ENCODE data around the gene CDKN3. TPM values are rescaled to one million over a fixed set of nuclear protein-coding genes. Genes with fewer than 3 reads are reported as not detected.
"Not testable (repeated sequence)": the region's sequence is repeated elsewhere in the genome, so short reads cannot be mapped to it uniquely, and the experiment has no call there.

CDKN3 gene
- total RNA-seq, 1 experiment from 2014 or later, result 135 TPM

DNA sequence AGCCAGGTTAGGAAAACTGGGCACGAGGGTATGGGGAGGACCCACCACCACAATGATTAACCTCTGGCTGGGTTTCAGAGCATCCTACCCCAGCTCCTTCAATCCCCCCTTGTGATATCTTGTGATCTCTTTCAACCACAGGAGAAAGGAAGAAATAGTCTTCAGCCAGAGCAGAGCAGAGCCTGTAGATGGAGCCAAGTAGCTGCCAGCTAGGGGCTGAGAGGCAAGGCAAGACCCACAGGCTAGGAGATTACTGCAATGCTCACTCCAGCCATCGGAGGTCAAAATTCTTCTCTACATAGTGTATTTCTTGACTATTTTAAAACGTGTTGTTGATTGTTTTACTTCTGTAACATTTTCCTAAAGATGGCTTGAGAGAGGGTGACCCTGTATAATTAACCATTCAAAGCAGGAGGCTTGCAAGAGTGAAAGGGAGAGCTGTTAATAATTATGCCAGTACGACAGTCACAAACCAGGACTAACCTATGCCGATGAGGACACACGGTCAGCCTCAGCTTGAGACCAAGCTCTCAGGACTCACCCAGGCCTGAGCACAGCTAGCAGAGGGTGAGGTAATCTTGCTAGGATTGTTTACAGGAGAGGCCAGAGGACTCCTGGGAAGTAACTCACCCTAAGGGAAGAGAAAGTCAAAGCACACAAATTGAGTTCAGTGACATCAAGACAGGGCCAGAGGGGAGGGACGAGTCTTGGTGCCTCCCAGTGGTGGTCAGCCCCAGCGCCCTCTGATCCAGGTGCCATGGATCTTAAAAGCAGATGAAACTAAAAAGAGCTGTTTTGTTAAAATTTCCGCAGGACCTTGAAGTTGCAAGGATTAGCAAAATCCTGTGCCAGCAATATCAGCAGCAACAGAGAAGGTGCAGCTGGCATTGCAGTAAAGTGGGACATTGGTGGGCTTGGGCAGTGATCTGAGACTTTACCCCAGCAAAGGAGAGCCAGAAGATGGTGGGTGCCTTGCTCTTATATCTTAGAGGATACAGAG lies 29.8 kb upstream of the CDKN3 start:
- DNase-seq (ENCODE audit: low spot score), result peak; percentile 52

DNA sequence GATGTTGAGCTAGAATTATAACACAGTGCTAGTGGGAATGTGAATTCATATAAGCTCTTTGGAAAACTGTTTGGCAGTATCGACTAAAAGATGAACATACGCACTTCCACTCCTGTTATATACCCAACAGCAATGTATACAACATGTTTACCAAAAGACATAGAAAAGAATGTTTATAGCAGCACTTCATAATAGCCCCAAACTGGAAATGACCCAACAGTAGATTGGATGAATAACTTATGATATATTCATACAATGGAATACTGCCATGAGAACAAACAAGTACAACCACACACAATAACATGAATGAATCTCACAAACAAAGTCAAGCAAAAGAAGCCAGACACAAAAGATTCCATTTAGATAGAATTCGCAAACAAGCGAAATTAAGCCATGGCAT lies 28.5 kb upstream of the CDKN3 start:
- in situ Hi-C loops (cut with HindIII; ENCODE audit: low sequenced_read_pairs), result no loop called here
- no peak for DNase-seq (ENCODE audit: low spot score)

More for the DNA sequence above, 29.8 kb upstream of the CDKN3 start:
- in situ Hi-C loops (cut with HindIII; ENCODE audit: low sequenced_read_pairs), result no loop called here

DNA sequence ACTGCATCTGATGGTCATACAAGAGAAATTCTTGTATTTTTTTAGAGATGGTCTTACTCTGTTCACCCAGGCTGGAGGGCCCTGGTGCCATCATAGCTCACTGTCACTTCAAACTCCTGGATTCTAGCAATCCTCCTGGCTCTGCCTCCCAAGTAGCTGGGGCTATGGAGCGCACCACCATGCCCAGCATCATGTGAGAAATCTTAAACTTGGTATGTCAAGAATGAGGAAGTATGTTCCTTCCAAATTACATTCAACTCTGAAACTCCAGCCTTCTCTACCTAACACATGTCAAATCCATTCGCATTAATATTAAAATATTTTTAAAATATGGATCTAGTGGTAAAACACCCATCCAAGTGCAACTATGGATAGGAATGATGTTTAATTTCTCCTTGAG lies 27.5 kb upstream of the CDKN3 start:
- in situ Hi-C loops (cut with HindIII; ENCODE audit: low sequenced_read_pairs), result no loop called here
- DNase-seq (ENCODE audit: low spot score), result no peak

DNA sequence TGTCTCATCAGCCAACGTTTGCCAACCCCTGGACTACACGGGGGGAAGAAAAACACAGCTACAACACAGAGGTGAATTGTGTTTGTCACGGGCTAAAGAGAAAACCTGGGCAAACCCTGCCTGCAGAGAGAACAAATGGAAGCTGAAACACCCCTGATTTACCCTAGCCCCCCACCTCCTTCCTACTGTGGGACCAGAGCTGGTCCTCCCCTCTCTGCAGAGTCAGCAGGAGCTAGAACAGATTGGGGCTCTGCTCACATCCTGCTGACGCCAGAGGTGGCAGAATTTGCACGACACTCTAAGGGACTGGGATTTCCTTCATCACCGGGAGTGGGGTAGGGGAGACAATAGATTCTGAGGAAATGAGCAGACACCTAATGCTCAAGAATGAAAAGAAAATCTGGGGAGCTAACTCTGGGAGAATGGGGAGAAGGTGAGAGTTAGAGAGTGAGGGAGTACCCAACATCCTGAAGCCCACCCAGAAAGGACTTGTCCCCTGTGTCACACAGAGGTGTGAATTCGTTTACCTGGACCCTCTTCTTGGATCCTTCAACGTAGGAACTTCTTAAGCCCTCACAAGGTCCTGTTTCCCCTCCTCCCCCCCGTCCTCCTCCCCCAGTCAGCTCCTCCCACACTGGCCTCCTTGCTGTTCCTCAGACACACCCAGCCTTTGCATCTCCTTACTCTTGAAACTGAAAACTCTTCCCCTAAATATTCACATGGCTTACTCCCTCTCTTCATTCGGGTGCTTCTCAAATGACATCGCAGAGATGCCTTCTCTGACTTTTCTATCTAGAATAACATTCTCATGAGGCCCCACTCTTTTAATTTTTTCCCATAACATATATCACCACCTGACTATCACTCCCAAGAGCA lies 26.2 kb upstream of the CDKN3 start:
- no peak for DNase-seq (ENCODE audit: low spot score)
- in situ Hi-C loops (cut with HindIII; ENCODE audit: low sequenced_read_pairs), result no loop called here

DNA sequence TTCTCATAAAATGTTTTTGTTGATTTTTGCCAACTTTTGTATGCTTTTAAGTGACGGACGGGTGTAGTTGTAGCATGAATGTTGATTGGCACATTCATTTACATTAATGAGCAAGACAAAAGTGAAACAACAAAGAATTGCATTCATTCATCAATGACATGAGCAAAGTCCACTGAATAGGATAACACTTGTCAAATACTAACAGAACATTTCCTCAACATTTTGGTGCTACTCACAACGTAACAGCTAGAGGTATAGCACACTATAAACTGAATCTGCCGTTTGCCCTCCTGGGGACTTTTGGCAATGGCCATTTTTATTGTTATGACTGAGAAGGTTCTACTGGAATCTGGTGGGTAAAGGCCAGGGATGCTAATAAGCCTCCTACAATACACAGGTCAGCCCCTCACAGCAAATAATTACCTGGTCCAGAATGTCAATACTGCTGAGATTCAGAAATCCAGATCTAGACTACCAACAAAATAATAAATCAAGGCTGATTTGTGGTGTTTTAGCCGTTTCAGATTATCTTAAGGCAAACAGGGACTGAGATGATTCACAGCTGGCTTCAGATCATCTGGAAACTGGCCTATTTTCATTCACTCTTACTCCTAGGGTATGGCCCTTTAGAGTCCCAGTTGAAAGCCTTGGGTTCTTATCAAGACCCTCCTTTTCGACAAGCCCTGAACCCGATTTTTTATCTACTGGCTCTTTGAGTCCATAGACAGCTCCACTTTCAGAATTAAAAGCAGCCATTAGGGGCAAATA lies 22.5 kb upstream of the CDKN3 start:
- no peak for DNase-seq (ENCODE audit: low spot score)
- in situ Hi-C loops (cut with HindIII; ENCODE audit: low sequenced_read_pairs), result no loop called here

DNA sequence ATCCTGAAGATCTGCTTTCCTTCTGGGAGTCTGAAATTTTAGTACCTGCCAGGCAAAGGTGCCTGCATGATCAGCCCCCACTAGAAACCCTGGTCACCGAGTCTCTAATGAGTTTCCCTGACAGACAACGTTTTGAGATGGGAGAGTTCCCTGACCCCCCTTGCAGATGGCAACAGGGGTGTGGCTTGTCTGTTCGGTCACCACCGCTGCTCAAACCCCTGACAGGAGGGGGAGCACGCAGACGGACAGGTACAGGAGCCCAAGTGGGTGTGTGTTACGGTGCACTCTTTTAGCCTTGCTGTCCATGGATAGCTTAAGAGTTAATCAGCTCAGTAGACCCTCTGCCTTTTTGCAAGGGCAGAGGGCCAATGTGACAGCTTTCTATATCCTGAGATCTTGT lies 19.3 kb upstream of the CDKN3 start:
- in situ Hi-C loops (cut with HindIII; ENCODE audit: low sequenced_read_pairs), result no loop called here
- DNase-seq (ENCODE audit: low spot score), result no peak

DNA sequence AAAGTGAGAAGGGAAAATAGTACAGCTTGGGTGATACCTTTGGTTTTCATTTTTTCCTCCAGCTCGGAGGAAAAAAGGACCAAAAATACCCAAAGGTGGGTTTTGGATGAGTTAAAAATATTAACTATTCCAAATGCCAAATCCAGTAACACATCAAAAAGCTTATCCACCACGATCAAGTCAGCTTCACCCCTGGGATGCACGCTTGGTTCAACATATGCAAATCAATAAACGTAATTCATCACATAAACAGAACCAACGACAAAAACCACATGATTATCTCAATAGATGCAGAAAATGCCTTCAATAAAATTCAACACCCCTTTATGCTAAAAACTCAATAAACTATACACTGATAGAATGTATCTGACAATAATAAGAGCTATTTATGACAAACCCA lies 17.9 kb upstream of the CDKN3 start:
- DNase-seq (ENCODE audit: low spot score); in situ Hi-C loops (cut with HindIII; ENCODE audit: low sequenced_read_pairs): not testable (repeated sequence)

DNA sequence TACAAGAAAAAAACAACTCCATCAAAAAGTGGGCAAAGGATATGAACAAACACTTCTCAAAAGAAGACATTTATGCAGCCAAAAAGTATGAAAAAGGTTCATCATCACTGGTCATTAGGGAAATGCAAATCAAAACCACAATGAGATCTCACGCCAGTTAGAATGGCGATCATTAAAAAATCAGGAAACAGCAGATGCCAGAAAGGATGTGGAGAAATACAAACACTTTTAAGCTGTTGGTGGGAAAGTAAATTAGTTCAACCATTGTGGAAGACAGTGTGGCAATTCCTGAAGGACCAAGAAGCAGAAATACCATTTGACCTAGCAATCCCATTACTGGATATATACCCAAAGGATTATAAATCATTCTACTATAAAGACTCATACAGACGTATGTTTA lies 16.2 kb upstream of the CDKN3 start:
- DNase-seq (ENCODE audit: low spot score); in situ Hi-C loops (cut with HindIII; ENCODE audit: low sequenced_read_pairs): not testable (repeated sequence)

DNA sequence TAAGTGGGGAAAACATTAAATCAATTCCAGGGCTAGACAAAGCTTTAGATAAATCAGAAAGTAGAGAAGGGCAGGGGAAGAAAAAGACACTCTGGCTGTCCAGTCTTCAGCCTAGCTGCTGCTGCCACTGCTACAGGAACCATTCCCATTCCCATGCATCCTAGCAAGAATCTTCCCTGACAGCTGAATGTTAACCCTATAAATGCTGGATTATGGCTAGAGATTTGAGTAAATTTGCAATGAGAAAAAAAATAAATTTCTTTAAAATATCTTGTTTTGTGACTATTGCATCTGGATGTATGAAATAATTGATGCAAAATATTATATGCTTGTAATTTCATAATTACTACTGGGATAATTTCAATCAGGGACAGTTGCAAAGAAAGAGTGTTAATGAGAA lies 15.0 kb upstream of the CDKN3 start:
- in situ Hi-C loops (cut with HindIII; ENCODE audit: low sequenced_read_pairs), result no loop called here
- no peak for DNase-seq (ENCODE audit: low spot score)

DNA sequence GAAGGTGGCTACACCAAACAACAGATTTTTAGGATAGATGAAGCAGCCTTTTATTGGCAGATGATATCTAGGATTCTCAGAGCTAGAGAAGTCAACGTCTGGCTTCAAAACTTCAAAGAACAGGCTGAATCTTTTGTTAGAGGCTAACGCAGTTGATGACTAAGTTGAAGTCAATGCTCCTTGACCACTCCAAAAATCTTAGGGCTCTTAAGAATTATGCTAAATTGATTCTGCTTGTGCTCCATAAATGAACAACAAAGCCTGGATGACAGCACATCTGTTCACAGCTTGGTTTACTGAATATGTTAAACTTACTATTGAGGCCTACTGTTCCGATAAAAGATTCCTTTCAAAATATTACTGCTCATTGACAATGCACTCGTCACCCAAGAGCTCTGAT lies 13.0 kb upstream of the CDKN3 start:
- in situ Hi-C loops (cut with HindIII; ENCODE audit: low sequenced_read_pairs), result no loop called here
- DNase-seq (ENCODE audit: low spot score), result no peak

DNA sequence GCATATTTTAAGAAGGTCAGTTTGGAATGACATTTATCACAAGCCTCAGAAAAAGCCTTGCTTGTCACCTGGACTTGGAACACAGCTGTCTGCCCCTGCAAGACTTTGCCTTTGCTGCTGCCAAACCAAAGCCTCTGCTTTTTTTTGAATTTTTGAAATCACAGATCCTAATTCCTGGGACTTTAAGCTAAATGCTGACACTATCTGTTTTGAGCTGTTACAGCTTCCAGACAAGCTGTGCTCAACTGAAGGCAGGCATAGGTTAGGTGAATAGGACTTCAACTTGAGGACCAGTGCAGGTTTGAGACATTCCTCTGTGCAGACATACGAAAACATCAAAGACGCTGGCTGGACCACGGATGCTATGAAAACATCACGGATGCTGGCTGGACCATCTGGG lies 11.3 kb upstream of the CDKN3 start:
- in situ Hi-C loops (cut with HindIII; ENCODE audit: low sequenced_read_pairs), result no loop called here
- DNase-seq (ENCODE audit: low spot score), result no peak

DNA sequence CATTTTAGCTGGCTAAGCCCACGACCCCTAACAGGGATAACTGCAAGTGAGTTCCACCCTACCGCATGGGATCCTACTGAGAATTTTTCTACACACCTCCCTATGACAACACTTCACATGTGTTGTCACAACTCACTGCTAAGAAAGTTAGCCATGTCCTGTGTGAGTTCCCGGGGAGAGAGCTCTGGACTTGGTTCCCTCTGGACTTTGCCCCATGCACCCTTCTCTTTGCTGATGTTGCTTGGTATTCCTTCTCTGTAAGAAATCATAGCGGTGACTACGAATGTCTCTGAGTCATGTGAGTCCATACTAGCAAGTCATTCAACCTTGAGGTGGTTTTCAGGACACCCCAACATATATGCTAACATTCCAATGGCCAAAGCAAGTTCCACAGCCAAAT lies 9.5 kb upstream of the CDKN3 start:
- DNase-seq (ENCODE audit: low spot score), result no peak
- in situ Hi-C loops (cut with HindIII; ENCODE audit: low sequenced_read_pairs), result no loop called here

DNA sequence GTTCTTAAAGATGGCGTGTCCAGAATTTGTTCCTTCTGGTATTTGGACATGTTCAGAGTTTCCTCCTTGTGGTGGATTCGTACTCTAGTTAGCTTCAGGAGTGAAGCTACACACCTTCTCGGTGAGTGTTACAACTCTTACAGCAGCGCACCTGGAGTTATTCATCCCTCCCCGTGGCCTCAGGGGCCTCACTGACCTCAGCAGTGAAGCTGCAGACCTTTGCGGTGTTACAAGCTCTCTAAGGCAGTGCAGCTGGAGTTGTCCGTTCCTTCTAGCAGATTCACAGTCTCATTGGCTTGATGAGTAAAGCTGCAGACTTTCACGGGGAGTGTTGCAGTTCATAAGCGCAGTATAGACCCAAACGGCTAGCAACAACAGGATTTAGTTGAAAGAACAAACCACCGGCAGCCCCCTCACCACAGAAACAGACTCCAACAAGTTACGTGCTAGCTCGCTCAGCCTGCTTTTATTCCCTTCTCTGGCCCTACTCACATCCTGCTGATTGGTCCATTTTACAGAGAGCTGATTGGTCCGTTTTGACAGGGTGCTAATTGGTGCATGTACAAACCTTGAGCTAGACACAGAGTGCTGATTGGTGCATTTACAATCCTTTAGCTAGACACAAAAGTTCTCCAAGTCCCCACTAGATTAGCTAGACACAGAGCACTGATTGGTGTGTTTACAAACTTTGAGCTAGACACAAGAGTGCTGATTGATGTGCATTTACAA lies 4.5 kb upstream of the CDKN3 start:
- in situ Hi-C loops (cut with HindIII; ENCODE audit: low sequenced_read_pairs), result no loop called here
- DNase-seq (ENCODE audit: low spot score), result no peak

DNA sequence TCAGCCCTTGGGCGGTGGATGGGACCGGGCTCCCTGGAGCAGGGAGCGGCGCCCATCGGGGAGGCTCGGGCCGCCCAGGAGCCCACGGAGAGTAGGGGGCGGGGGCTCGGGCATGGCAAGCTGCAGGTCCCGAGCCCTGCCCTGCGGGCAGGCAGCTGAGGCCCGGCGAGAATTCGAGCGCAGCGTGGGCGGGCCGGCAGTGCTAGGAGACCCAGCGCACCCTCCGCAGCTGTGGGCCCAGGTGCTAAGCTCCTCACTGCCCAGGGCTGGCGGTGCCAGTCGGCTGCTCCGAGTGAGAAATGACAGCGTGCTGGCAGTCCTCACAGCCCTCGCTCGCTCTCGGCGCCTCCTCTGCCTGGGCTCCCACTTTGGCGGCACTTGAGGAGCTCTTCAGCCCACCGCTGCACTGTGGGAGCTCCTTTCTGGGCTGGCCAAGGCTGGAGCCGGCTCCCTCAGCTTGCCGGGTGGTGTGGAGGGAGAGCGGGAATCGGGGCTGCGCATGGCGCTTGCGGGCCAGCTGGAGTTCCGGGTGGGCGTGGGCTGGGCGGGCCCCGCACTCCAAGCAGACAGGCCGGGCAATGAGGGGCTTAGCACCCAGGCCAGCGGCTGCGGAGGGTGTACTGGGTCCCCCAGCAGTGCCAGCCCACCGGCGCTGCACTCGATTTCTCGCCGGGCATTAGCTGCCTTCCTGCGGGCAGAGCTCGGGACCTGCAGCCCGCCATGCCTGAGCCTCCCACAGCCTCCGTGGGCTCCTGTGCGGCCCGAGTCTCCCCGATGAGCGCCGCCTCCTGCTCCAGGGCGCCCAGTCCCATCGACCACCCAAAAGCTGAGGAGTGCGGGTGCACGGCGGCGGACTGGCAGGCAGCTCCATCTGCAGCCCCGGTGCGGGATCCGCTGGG lies 3.6 kb upstream of the CDKN3 start:
- DNase-seq (ENCODE audit: low spot score); in situ Hi-C loops (cut with HindIII; ENCODE audit: low sequenced_read_pairs): not testable (repeated sequence)

DNA sequence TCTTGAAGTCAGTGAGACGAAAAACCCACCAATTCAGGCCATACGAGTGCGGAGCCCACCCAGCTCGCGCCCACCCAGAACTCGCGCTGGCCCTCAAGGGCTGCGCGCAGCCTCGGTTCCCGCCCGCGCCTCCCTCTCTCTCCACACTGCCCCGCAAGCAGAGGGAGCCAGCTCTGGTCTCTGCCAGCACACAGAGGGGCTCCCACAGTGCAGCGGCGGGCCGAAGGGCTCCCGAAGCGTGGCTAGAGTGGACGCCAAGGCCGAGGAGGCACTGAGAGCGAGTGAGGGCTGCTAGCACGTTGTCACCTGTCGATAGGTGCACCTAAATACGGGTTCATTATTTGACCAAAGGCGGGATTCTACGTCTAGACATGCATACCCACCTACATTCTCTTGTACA lies 2.2 kb upstream of the CDKN3 start:
- DNase-seq (ENCODE audit: low spot score), result no peak
- in situ Hi-C loops (cut with HindIII; ENCODE audit: low sequenced_read_pairs), result no loop called here

DNA sequence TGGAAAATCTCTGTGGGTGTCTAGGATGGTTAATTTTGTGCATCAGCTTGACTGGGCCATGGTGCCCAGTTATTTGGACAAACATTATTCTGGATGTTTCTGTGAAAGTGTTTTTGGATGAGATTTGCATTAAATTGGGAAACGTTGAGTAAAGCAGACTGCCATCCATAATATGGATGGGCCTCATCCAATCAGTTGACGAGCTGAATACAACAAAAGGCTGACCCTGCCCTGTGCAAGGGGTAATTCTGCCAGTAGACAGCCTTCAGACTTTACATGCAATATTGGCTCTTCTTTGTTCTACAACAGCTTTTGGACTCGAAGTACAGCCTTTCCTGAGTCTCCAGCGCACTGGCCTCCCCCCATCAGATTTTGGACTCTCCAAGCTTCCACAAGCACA lies 1.5 kb upstream of the CDKN3 start:
- in situ Hi-C loops (cut with HindIII; ENCODE audit: low sequenced_read_pairs), result no loop called here
- no peak for DNase-seq (ENCODE audit: low spot score)

DNA sequence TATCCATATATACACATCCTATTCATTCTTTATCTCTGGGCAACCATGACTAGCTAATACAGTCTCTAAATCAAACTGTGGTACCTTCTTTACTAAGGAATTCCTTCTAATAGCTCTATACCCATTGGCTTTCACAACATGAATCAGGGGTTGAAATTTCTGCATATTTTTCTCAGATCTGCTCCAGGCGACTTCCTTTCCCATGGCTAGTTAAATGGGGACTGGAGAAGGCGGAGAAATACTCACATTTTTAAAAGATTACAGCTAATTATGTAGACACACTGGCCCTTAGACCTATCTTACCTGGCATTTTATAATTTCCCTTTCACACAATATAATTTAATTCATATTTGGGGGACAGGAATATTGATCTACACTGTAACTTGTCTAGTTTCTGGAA lies 1.1 kb upstream of the CDKN3 start:
- in situ Hi-C loops (cut with HindIII; ENCODE audit: low sequenced_read_pairs), result no loop called here

DNA sequence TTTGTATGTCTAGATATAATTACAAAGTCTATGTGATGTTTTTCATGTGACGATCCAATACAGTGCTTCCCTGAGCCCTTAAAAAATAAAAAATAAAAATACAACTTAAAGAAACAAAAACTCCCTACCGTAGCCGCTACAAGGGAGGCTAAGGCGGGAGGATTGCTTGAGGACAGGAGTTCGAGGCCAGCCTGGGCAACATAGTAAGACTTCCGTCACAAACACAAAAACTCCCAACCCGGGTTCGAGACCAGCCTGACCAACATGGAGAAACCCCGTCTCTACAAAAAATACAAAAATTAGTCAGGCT lies 669 bp upstream of the CDKN3 start:
- in situ Hi-C loops (cut with HindIII; ENCODE audit: low sequenced_read_pairs), result no loop called here
- no peak for DNase-seq (ENCODE audit: low spot score)

More for the DNA sequence above, 1.1 kb upstream of the CDKN3 start:
- no peak for DNase-seq (ENCODE audit: low spot score)

Measured in G401 (cell line).